GM21737 (cell line): ENCODE data around the gene TBC1D2.

Experiments used
- ATAC-seq: cut with Tn5 transposase; IDR thresholded peaks from one replicate; pipeline ENCODE4 v1.9.1; 2021; ENCODE audit warnings: mild to moderate bottlenecking, moderate library complexity; ENCODE audit not compliant: unreplicated experiment

The TBC1D2 gene

GRCh38 chr9:98172604-98173003, 82.8 kb downstream of the TBC1D2 start:
- no peak for ATAC-seq

GRCh38 chr9:98171176-98171925, 84.1 kb downstream of the TBC1D2 start:
- ATAC-seq = no peak

- ATAC-seq = peak; percentile 92
These were observed 86.4 kb downstream of the TBC1D2 start for GRCh38 chr9:98168941-98169488.

GRCh38 chr9:98168153-98168780, 87.2 kb downstream of the TBC1D2 start:
- ATAC-seq = no peak

GRCh38 chr9:98164912-98165311, 90.5 kb downstream of the TBC1D2 start:
- no peak for ATAC-seq

GRCh38 chr9:98162613-98163012, 92.8 kb downstream of the TBC1D2 start:
- no peak for ATAC-seq

- ATAC-seq = no peak
These were observed 93.6 kb downstream of the TBC1D2 start for GRCh38 chr9:98161851-98162250.

- no peak for ATAC-seq
These were observed 95.7 kb downstream of the TBC1D2 start for GRCh38 chr9:98159790-98160189.

- no peak for ATAC-seq
These were observed 96.1 kb downstream of the TBC1D2 start for GRCh38 chr9:98159301-98159700.

- ATAC-seq = no peak
These were observed 97.2 kb downstream of the TBC1D2 start for GRCh38 chr9:98158071-98158831.

- no peak for ATAC-seq
These were observed 98.1 kb downstream of the TBC1D2 start for GRCh38 chr9:98157372-98157771.

- ATAC-seq = no peak
These were observed 100.8 kb downstream of the TBC1D2 start for GRCh38 chr9:98154678-98155077.

GRCh38 chr9:98152526-98152925, 102.9 kb downstream of the TBC1D2 start:
- no peak for ATAC-seq

GRCh38 chr9:98150721-98151120, 104.7 kb downstream of the TBC1D2 start:
- ATAC-seq = no peak

GRCh38 chr9:98150164-98150563, 105.3 kb downstream of the TBC1D2 start:
- ATAC-seq = no peak

GRCh38 chr9:98149422-98149821, 106.0 kb downstream of the TBC1D2 start:
- ATAC-seq = no peak
